Measurements from ENCODE around the gene CMPK1. TPM values are rescaled to one million over a fixed set of nuclear protein-coding genes. Genes with fewer than 3 reads are reported as not detected.

CMPK1 gene
- total RNA-seq, 1 experiment from 2014 or later = 106 TPM

GRCh38 chr1:47417170-47418044, 83.8 kb downstream of the CMPK1 start:
- H3K9me3 Mint-ChIP-seq (ENCODE audit: unreplicated experiment) = no peaks in the 10 kb centered on the region
- CTCF ChIA-PET = interaction anchor here (0.7 to 3.0 kb wide), 7 partner anchors 12 to 309 kb away, joined by 3 to 14 read pairs (median 4); partner anchors contain the start of gene PDZK1IP1
- POLR2A ChIA-PET = no interaction called here
- H3K27ac Mint-ChIP-seq (ENCODE audit: low read depth, unreplicated experiment) = no peak overlapping the region
- intact Hi-C loops (cut with micrococcal nuclease) = no loop called here
- no peak overlapping the region for H3K4me3 Mint-ChIP-seq (ENCODE audit: unreplicated experiment)
- H3K27me3 Mint-ChIP-seq (ENCODE audit: insufficient read depth, unreplicated experiment) = no peaks in the 10 kb centered on the region
- TF ChIP-seq CTCF (IDR thresholded peaks at IDR 0.05; ENCODE audit: unreplicated experiment) = no peak
- H3K4me1 Mint-ChIP-seq (ENCODE audit: insufficient read depth, unreplicated experiment) = no peaks in the 10 kb centered on the region
- DNase-seq (ENCODE audit: unreplicated experiment) = no peak
- BruUV-seq (replicated peaks) = no TSS peak
- peaks cover 6% of the 10 kb centered on the region for H3K36me3 Mint-ChIP-seq (ENCODE audit: insufficient read depth, unreplicated experiment)

- POLR2A ChIA-PET = no interaction called here
- Mint-ChIP-seq H3K4me1 (ENCODE audit: insufficient read depth, unreplicated experiment) (no peaks in the 10 kb centered on the region), H3K4me3 (ENCODE audit: unreplicated experiment) (no peak overlapping the region), H3K27ac (ENCODE audit: low read depth, unreplicated experiment) (no peak overlapping the region), H3K9me3 (ENCODE audit: unreplicated experiment) (no peaks in the 10 kb centered on the region), H3K27me3 (ENCODE audit: insufficient read depth, unreplicated experiment) (no peaks in the 10 kb centered on the region), H3K36me3 (ENCODE audit: insufficient read depth, unreplicated experiment) (peaks cover 6% of the 10 kb centered on the region)
- TF ChIP-seq CTCF (IDR thresholded peaks at IDR 0.05; ENCODE audit: unreplicated experiment) = no peak
- CTCF ChIA-PET = interaction anchor here (0.7 to 3.0 kb wide), 7 partner anchors 12 to 308 kb away, joined by 3 to 14 read pairs (median 4); partner anchors contain the start of gene PDZK1IP1
- no peak for DNase-seq (ENCODE audit: unreplicated experiment)
- no TSS peak for BruUV-seq (replicated peaks)
- intact Hi-C loops (cut with micrococcal nuclease) = no loop called here
Measured at GRCh38 chr1:47418122-47418521, 84.5 kb downstream of the CMPK1 start.

- intact Hi-C loops (cut with micrococcal nuclease) = no loop called here
- Mint-ChIP-seq H3K36me3 (ENCODE audit: insufficient read depth, unreplicated experiment) (peaks cover 6% of the 10 kb centered on the region), H3K27ac (ENCODE audit: low read depth, unreplicated experiment) (no peak overlapping the region), H3K27me3 (ENCODE audit: insufficient read depth, unreplicated experiment) (no peaks in the 10 kb centered on the region), H3K9me3 (ENCODE audit: unreplicated experiment) (no peaks in the 10 kb centered on the region), H3K4me1 (ENCODE audit: insufficient read depth, unreplicated experiment) (no peaks in the 10 kb centered on the region), H3K4me3 (ENCODE audit: unreplicated experiment) (no peak overlapping the region)
- ChIA-PET POLR2A (no interaction called here), CTCF (interaction anchor here (1.0 to 3.0 kb wide), 4 partner anchors 13 to 29 kb away, joined by 3 to 14 read pairs (median 8); no protein-coding TSS in a partner anchor)
- DNase-seq (ENCODE audit: unreplicated experiment) = no peak
- TF ChIP-seq CTCF (IDR thresholded peaks at IDR 0.05; ENCODE audit: unreplicated experiment) = no peak
- BruUV-seq (replicated peaks) = no TSS peak
Measured at GRCh38 chr1:47418681-47419325, 85.2 kb downstream of the CMPK1 start.

GRCh38 chr1:47420547-47420946, 87.0 kb downstream of the CMPK1 start:
- H3K4me1 Mint-ChIP-seq (ENCODE audit: insufficient read depth, unreplicated experiment) = peaks cover 6% of the 10 kb centered on the region
- intact Hi-C loops (cut with micrococcal nuclease) = loop anchor here (5.0 kb wide), 1 partner anchor 228 kb away; the partner anchor contains the start of gene PDZK1IP1
- H3K9me3 Mint-ChIP-seq (ENCODE audit: unreplicated experiment) = no peaks in the 10 kb centered on the region
- no peak for TF ChIP-seq CTCF (IDR thresholded peaks at IDR 0.05; ENCODE audit: unreplicated experiment)
- ChIA-PET POLR2A (interaction anchor here (0.6 to 1.2 kb wide), 4 partner anchors 9 to 418 kb away, joined by 3 to 6 read pairs (median 3); no protein-coding TSS in a partner anchor), CTCF (interaction anchor here (0.7 to 2.1 kb wide), 11 partner anchors 9 to 305 kb away, joined by 3 to 11 read pairs (median 4); no protein-coding TSS in a partner anchor)
- H3K27ac Mint-ChIP-seq (ENCODE audit: low read depth, unreplicated experiment) = no peak overlapping the region
- H3K27me3 Mint-ChIP-seq (ENCODE audit: insufficient read depth, unreplicated experiment) = no peaks in the 10 kb centered on the region
- no TSS peak for BruUV-seq (replicated peaks)
- H3K36me3 Mint-ChIP-seq (ENCODE audit: insufficient read depth, unreplicated experiment) = peaks cover 6% of the 10 kb centered on the region
- no peak overlapping the region for H3K4me3 Mint-ChIP-seq (ENCODE audit: unreplicated experiment)
- no peak for DNase-seq (ENCODE audit: unreplicated experiment)
